NK-92 treated with Interleukin-12 subunit alpha and Interleukin-12 subunit beta, amount 100 ng/mL, for 24 hours (cell line): Measurements from ENCODE around the gene CLEC16A.
"Not testable (repeated sequence)": the region's sequence is repeated elsewhere in the genome, so short reads cannot be mapped to it uniquely, and the experiment has no call there.

Experiments used
- DNase-seq: peaks from one replicate; lab custom pipeline; 2025; lab: John Stamatoyannopoulos, UW

The CLEC16A gene

DNA sequence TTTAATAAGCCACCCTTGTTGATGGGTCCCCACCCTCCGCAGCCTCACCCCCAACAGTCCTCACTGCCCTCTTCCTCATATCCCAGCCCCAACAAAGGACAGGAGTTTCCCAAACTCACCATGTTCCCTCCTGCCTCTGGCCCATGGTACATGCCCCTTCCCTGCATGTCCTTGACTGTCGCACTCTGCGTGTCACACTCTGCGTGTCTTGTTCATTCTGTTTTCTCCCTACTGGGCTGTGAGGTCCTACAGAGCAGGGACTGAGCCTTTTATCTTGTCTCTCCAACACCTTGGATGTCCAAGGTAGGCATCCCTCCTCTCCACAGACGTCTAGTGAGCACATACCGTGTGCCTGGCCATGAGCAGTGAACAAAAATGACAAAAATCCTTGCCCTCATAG, 156.9 kb downstream of the CLEC16A start:
- DNase-seq, result no peak

DNA sequence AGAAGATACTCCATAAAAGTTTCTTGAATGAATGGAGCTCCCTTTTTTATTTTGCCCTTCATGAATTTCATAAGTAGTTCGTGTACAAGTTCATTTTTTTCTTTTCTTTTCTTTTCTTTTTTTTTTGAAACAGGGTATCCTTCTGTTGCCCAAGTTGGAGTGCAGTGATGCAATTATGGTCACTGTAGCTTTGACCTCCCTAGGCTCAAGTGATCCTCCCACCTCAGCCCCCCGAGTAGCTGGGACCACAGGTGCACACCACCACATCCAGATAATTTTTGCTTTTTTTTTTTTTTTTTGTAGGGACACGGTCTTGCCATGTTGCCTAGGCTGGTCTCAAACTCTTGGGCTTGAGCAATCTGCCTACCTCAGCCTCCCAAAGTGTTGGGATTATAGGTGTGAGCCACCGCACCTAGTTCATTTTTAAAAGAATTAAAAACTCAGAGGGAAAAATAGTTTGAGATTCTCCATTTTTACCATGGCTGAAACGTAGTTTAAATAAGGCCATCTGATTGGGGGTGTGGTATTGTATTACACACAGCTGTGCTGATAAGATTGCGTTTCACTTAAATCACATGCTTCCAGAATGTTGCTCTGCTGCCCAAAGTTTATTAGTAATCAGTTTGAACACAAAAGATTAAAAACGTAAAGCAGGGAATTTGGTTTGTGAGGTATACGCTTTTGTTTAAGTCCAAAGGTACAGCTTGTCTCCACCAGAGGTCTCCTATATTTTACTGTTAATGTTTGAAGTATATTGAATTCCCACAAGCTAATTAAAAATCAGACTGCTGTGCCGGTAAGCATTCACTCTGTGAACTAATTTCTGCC, 157.5 kb downstream of the CLEC16A start:
- DNase-seq, result no peak

DNA sequence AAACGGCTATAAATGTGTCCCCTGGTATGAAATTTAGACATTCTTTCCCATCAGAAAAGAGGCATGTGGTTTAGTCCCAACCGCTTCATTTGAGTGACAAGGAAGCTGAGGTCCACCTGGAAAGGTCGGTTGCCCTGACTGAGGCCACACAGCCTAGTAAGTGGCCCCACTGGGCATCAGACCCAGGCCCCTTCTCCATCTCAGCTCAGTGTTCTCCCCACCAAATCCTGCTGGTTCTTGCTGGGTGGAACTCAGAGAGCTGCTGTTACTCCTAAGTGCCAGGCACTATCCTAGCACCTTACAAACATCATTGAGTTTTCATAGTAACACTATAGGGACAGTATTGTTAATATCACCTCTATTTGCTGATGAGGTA, 158.1 kb downstream of the CLEC16A start:
- DNase-seq, result no peak

DNA sequence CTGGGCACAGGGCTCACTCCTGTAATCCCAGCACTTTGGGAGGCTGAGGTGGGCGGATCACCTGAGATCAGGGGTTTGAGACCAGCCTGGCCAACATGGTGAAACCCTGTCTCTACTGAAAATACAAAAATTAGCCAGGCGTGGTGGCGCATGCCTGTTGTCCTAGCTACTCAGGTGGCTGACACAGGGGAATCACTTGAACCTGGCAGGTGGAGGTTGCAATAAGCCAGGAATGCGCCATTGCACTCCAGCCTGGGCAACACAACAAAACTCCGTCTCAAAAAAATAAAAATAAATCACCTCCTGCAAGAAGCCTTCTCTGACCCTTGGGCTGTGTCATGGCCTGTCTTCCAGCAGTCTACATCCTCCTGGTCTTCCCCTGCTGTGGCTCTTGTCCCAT, 158.9 kb downstream of the CLEC16A start:
- DNase-seq, result not testable (repeated sequence)

DNA sequence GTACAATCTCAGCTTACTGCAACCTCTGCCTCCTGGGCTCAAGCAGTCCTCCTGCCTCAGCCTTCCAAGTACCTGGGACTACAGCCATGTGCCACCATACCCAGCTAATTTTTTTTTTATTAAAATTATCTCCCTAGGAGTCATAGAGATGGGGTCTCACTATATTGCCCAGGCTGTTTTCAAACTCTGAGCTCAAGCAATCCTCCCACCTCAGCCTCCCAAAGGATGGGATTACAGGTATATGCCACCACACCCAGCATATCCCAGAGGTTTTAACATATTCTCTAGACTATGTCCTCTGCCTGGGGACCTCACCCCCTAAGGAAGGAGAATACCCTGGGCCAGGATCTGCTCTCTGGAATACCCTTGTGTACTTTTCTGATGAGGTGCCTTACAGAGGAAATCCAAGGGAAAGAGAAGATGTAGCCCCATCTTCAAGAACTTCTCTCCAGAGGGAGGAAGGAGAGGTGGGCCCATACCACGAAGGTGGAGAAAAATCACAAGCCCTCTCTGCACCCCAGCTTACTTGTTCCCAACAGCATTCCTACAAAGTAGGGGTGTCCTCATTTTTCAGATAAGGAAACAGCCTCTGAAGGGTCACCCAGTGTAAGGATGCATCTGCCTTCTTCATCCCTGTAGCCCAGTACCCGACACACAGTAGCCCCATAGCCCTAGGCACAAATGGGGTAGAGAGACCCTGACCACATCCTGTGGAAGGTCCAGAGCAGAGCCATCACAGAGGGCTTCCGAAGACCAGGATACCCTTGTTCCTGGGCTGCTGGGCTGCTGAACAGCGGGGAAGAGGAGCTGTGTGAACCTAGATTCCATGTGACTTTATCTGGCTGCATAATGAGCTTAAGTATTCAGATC, 160.0 kb downstream of the CLEC16A start:
- no peak for DNase-seq

DNA sequence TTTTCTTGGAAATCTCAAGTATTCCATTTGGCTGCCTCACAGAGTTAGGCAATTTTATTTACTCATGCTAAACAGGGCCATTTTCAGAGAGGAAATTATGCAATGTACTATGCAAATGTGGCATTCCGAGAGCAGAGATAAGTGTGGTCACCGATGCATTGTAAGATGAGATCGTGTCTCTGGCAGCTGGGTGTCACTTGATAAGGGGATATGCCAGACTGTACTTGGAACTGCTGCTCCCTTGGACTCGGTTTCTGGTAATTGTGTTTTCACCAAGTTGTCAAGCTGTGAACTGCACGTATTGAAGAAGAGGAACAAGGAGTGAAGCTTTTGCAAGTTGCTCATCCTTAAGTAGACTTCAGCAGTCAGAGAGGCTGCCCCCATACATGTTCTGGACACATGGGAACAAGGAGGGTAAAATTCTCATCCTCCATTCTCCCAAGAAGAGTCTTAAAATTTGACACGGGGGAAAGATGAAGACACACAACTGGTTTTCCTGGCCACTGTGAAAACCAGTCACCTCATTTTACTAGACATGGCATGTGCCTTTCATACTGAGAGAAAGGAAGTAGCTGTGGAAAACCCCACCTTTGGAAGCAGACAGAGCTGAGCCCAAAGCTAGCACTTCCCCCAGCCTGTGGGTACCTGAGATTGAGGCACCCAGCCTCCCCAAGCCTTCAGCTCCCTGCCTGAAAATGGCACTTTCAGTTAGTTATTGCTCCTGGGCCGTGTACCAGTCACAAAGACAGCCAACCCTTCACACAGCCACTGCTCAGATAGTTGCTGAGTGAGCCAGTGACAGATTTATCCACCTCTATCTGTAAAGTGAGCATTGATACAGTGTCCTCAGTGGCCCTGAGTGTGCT, 160.9 kb downstream of the CLEC16A start:
- no peak for DNase-seq

DNA sequence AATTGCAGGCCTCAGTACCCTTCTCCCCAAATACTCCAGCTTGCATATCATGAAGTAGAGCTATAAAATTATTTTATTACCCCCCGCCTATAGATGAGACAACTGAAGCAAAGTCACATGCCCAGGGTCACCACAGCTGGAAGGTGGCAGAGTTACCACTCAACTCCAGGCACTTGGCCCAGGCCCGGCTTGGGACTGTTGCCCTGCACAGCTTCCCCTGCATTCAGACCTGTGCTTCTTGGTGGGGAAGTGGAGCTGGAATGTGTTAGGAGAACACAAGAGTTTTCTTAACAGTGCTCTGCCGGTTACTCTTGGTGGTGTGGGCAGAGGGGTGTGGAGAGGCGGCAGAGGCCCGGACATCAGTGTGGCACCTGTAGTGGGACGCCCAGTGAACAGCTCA, 162.4 kb downstream of the CLEC16A start:
- no peak for DNase-seq

DNA sequence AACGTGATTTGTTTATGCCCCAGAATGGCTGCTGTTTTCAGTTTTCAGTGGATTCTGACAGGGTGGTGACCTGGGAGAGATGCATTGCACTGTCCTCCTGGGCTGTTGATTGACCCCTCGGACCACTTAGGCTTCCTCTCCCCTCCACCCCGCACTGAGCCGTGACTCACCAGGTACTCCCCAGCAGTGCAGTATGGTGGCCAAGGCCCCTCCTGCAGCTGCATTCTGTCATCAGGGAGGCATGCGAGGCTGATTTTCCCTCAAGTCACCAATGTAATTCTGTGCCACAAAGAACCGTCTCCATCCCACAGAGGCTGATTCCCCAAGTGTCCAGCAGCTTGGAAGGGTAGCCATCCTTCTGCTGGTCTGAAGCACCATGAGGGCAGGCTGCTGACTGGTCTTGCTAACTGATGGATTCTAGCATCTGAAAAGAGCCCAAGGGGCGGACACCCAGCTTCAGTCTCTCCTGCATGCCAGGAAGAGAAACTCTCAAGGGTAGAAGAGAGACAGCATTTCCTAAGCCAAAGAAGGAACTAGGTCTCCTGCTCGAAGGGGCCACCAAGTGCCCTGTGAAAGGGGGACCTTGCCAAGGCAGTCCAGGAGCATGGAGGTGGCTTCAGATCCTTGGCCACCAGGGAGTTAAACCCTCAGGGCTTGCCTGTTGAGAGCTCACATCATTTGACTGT, 163.6 kb downstream of the CLEC16A start:
- no peak for DNase-seq

DNA sequence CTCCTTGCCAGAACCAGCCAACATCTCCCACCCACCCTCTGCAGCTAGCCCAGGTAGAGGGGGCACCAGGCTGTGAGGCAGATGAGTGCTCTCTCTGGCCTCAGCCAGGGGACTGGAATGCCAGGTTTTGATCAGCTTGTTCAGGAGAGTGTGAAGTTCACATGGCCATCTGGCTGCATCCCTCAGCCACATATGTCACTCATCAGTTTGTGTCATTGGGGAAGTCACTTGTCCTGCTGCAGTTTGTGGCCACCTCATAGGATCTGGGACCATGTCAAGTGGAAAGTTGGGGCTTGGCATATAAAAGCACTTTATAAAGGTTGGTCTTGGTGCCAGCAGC, 164.1 kb downstream of the CLEC16A start:
- DNase-seq, result no peak

DNA sequence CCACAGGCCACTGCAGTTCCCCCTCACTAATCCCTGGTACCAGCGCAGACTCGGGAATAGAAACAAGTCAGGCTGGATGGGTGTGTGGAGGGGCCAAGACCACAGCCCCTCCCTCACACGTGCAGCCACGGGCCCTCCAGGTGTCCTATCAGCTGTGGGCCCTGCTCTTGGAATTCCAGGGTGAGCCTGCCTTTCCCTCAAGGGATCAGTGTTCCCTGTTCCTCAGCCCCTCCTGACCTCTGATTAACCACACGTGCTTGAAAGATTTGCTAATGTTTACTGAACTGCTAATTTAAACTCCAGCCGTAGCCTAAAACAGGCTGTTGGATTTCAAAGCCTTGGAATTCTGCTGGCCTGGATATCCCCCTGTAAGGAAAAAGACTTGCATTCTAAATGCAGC, 165.2 kb downstream of the CLEC16A start:
- DNase-seq, result no peak

DNA sequence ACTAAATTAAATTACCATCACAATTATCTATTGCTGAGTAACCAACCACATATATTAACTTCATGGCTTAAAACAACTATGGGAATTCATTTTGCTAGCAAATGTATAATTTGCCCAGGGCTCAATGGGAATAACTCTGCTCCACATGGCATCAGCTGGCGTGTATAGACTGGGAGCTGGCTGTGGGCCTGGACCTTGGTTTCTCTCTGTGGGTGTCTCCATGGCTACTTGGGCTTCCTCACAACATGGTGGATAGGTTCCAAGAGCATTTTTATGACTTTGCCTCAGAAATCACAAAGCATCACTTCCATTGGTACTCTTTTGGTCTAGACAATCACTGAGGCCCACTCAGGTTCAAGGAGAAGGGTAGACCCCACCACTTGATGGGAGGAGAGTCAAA, 166.8 kb downstream of the CLEC16A start:
- DNase-seq, result no peak

DNA sequence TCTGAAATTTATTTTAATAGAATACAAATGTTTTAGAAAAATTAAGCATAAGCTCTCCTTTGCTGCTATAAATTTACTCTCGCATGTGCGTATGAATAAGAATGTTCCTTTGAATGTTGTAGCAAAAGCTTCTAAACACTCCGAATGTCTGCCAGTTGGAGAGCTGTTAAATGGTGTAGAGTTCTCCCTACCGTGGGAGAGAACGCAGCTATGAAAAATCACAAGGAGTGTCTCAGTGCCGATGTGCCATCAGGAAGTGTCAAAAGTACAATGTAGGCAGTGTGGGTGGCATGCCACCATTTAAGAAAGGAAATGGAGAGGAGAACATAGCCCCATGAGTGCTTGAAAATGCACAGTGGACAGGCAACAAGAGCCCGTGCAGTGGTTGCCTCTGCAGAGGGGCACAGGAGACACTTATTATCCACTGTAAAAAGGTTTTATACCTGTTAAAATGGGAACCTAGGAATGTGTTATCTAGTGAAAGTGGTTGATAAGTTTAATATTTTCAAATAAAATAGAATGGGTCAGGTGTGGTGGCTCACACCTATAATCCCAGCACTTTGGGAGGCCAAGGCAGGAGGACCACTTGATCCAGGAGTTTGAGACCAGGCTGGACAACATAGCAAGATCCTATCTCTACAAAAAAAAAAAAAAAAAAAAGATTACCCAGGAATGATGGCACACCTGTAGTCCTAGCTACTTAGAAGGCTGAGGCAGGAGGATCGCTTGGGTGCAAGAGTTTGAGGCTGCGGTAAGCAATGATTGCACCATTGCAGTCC, 167.7 kb downstream of the CLEC16A start:
- no peak for DNase-seq

DNA sequence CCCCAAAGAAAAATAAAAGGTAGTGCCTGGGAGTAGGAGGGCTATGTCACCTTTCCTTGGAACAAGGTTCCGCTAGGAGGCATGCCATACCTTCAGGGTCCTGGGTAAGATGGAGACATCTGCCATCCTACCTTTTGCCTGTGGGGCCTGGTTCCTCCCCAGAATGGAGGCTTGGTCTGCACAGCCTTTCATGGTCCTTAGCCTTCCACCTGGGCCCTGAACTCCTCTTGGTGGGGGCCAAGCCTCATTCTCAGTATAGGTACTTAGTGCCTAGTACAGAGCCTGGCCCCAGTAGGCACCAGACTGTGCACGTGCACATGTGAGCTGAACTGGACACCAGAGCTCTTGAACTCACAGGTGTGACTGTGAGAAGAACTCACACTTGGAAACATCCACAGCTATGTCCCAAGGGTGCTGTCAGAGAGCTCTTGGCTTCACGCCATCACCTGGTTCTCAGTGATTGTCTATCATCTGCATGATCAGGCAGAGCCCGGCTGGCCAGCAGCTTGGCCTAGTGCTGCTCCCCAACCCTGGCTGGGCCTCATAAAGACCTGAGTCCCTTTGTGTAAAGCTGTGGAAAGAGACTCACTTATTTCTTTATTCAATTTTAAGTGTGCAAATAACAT, 168.5 kb downstream of the CLEC16A start:
- no peak for DNase-seq

DNA sequence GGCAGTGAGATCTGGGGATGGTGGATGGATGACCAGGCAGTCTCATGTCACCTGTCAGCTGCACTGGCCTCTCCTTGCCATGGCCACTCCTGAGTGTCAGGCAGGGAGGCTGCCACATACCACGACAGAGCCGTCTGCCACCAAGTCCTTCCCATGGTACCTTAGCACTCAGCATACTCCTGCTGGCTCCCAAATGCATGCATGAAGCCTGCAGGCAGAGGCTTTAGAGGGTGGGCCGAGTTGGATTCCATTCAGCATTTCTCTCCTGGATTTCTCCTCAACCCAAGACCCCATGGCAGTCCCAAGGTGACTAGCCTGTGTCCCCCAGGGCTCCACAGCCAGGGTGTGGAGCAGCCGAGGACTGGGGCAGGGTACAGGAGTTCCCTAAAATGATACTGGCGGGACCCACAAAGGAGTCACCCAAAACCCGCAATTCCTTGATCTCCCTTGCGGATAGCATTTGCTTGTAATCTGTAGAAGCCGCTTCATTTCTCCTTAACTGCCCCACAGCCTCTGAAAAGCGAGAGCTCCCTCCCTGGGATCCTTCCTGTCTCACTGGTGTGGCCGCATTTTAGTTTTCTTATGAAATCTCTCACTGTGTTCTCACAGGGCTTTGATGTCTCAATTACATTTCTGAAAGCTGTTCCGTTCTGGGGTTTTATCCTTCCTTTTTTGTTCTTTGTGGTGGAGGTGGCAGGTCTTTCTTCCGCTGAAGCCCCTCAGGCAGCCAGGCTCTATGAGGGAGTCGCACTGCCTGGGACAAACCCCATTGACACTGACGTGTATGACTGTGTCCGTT, 170.2 kb downstream of the CLEC16A start:
- no peak for DNase-seq

DNA sequence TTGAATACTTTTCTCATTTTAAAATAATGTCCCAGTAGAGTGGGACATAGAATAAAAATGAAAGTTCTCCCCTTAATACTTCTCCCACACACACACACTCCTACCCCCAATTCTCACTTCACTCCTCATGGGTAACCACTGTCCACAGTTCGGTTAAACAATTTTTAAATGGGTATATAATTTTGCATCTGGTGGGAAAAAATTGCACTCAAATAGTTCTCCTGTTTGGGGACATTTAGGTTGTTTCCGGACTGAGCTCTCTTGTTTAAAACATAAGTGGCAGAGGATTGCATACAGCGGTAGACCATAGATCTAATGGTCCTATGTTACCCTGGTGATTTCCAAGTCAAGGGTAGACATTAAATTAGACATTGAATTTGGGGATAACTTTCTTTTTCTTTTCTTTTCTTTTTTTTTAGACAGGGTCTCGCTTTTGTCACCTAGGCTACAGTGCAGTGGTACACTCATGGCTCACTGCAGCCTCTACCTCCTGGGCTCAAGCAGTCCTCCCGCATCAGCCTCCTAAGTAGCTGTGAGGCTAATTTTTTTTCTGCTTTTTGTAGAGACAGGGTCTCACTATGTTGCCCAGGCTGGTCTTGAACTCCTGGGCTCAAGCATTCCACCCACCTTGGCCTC, 173.3 kb downstream of the CLEC16A start:
- DNase-seq, result no peak

DNA sequence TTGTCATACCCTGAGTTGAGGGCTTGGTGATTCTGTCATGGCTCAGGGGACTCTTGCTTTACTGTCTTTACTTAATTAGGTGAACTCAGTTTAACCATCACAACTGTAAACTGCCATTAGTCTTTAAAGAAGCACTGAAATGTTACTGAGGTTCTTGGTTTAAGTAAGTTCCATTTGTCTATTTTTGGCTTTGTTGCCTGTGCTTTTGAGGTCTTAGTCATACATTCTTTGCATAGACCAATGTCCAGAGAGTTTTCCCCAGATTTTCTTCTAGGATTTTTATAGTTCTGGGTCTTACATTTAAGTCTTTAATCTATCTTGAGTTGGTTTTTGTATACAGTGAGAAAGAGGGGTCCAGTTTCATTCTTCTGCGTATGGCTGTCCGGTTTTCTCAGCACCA, 174.1 kb downstream of the CLEC16A start:
- no peak for DNase-seq

DNA sequence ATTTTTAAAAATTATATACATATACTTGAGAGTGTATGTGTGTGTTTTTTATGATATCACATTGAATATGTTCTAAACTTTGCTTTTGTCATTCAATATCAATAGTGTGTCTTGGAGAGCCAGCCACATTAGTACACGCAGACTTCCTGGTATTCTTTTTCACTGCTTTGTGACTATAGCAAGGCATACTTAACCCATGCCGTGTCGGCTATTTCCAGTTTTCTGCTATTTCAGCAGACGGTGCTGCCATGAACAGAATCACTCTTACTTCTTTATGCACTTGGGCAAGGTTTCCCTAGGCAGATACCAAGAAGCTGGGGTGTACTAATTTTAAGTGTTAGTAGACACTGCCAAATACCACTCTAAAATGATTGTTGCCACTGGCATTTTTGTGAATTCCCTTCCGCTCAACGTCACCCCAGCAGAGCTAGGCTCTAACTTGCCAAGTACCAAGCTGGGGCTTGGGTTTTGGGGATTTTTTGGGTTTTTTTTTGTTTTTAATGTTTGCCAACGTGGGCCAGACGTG, 176.8 kb downstream of the CLEC16A start:
- DNase-seq, result no peak

DNA sequence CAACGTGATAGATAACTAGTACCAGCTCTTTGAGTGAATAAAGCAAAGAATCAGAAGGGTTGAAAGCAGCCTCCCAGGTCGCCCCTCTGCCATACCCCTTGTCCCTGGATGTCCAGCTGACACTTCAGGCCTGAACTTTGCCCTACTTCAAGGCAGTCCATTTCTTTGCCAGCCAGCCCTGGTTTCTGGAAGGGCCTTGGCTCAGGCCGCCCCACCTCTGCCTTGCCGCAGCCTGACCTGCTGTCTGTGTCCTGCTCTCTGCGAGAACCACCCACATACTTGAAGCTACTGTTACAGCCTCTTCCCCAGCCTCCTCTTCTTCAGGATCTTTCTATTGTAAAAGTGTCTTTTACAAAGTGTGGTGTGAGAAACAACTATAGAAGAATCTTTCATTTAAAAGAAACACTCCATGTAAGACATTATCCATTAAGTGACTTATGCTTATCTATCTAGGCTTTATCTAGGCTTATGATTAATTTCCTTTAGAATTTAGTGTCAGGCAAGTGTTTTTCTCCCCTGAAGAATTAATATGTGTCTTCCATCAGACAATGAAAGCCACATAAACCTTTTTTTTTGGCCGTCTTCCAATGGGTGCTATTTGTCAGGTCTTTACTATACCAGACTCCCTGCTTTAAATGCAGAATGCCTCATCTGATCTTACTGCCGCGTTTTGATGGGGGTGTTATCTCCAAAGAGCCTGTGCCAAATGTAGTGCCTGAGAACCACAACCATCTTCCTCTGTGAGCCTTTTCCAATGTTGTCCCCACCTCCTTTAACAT, 177.7 kb downstream of the CLEC16A start:
- DNase-seq, result no peak
